C4-2B (cell line): ENCODE data around the gene CDH11.
A peak's percentile ranks its signal among the peaks of the same experiment; 100 is the strongest.

Source experiments
- H3K27ac ChIP-seq: fragments of 450-650 bp; 2 replicates; pipeline ENCODE4 v1.5.1; 2017
- ZFX ChIP-seq: fragments of 450-650 bp; IDR thresholded peaks from 2 replicates; pipeline ENCODE4 v1.6.1; 2017
- TF ChIP-seq, protein P1 (sequence below): fragments of 450-650 bp; conservative IDR thresholded peaks from 2 replicates; pipeline ENCODE4 v1.5.1; 2017; ENCODE audit warnings: mild to moderate bottlenecking

Gene CDH11

DNA sequence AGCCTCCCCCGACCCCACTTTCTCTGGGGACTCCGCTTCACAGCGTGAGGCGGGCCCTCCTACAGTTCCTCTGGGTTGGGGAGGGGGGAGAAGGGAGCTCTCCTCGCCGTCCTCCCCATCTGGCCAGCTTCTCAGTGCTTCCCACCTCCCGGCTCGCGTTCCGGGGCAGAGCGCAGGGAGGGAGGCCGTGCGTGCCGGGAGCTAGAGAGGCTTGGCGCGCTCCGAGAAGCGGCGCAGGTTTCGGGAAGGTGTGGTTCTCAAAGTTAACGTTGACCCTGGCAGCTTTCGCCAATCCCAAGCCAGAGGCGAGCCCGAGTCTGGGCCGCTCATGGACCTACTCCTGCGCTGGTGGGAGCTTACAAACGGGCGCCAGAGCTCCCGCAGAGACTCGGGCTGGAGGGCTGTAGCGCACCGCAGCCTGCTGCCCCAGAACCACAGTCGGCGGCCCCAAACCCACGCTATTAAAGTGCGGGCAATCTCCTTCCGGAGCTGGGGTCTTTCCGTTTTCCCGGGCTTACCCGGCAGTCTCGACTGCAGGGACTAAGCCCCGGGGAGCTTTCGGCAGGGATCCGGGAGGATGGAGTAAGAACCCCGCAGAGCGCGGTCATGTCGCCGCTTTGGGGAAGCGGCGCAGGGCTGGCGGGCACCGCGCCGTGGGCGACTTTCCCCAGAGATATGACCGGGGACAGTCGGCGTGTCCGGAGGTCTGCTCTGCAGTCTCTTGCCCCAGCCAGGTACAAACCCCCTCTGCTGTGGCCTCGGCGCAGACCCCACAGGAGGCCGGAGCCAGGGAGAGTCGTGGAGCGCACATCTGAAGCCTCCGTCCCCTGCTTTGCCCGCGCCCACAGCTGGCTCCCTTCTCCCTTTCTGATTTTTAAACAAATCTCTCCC is 787 bp downstream of the CDH11 start:
- H3K27ac ChIP-seq: no peak overlapping the region
- TF ChIP-seq, protein P1, sequence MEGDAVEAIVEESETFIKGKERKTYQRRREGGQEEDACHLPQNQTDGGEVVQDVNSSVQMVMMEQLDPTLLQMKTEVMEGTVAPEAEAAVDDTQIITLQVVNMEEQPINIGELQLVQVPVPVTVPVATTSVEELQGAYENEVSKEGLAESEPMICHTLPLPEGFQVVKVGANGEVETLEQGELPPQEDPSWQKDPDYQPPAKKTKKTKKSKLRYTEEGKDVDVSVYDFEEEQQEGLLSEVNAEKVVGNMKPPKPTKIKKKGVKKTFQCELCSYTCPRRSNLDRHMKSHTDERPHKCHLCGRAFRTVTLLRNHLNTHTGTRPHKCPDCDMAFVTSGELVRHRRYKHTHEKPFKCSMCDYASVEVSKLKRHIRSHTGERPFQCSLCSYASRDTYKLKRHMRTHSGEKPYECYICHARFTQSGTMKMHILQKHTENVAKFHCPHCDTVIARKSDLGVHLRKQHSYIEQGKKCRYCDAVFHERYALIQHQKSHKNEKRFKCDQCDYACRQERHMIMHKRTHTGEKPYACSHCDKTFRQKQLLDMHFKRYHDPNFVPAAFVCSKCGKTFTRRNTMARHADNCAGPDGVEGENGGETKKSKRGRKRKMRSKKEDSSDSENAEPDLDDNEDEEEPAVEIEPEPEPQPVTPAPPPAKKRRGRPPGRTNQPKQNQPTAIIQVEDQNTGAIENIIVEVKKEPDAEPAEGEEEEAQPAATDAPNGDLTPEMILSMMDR: no peak
- no peak for TF ChIP-seq ZFX

GRCh38 chr16:65120461-65120830 is 1.4 kb downstream of the CDH11 start:
- no peak overlapping the region for H3K27ac ChIP-seq
- no peak for TF ChIP-seq ZFX
- TF ChIP-seq, protein P1: no peak

DNA sequence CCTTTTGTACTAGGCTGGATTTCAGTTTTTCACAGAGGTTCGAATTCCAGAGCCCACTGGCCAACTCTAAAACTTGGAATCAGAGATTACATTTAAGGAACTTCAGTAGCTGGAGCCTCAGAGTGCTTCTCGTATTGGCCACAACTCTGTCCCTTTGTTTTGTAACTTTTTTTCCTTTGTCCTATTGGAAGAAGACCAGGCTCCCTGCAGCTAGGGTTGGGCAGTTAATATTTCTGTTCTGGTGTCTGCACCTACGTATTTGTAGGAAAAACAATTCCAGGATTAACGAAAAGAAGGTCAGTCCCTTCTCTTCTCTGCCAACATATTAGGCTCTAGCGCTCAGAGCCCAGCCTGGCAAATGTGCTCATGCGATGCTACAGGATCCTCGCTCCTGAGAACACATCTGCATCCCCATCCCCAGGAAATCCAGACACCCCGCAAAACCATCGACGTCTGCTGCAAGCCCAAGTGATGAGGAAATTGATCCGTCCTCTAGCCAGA is 1.9 kb downstream of the CDH11 start:
- H3K27ac ChIP-seq: no peak overlapping the region
- TF ChIP-seq, protein P1: no peak
- TF ChIP-seq ZFX: no peak

GRCh38 chr16:65119435-65119834 is 2.4 kb downstream of the CDH11 start:
- H3K27ac ChIP-seq: no peak overlapping the region
- TF ChIP-seq, protein P1: no peak
- TF ChIP-seq ZFX: no peak

DNA sequence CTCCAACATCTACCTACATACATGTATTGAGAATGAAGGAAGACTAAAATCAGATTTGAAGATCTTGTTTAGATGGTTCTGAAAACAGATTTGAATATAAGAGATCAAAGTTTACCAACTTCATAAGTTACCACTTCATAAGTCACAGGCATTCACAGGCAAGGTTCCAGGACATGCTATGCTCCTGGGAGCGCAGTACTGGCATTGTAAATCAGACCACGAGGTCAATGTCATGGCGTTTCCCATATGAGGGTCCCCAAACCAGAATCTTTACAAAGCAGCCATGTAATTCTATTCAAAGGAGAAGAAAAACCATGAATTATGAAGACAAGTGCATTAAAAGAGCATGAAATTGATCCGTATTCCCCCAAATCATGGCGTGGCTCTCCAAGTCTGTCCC is 3.0 kb downstream of the CDH11 start:
- TF ChIP-seq, protein P1: no peak
- TF ChIP-seq ZFX: no peak
- no peak overlapping the region for H3K27ac ChIP-seq

GRCh38 chr16:65117811-65118448 is 3.9 kb downstream of the CDH11 start:
- no peak overlapping the region for H3K27ac ChIP-seq
- TF ChIP-seq, protein P1: peak; percentile 90
- no peak for TF ChIP-seq ZFX

GRCh38 chr16:65116818-65117430 is 4.9 kb downstream of the CDH11 start:
- H3K27ac ChIP-seq: no peak overlapping the region
- no peak for TF ChIP-seq ZFX
- TF ChIP-seq, protein P1: no peak
